ENCODE data around the gene AS3MT.

The AS3MT gene

DNA sequence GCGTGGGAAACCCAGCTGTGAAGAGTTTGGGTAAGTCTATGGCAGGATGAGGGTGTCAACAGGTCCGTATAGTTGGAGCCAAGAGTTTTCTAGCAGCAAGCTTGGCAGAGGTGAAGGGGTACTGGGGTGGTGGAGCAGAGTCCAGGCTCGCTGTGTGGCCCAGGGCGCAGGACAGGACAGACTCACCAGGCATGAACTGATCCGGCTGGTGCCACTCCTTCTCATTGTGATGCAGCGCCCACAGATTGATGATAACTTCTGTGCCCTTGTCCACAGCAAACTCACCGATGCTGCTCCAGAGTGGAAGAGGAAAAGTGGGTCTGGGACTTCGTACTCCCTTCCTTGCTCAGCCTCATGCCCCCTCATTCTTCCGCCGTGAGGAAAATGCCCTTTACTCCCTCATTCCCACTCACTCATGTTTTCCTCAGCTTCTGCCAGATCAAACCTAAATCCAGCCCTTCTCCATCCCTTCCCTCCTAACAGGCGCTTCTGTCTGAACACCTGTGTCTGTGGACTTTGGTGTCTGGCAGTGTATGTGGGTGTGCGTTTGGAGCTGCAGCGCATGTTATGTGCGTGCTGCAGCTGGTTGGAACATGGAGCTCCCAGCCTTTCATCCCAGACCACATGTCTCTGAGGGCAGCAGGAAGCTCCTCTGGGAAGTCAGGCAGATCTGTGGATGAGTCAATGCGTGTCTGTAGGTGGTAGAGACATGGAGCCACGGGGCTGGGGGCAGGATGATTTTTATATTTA is 37.8 kb upstream of the AS3MT start:
- no peaks in the 10 kb centered on the region for H3K79me2 ChIP-seq (ENCODE audit: insufficient read depth, low read length)
- H3K4me1 ChIP-seq (ENCODE audit: insufficient read depth, low read length, severe bottlenecking): no peaks in the 10 kb centered on the region
- no peak overlapping the region for H3K4me2 ChIP-seq (ENCODE audit: low read length)
- H3K27ac ChIP-seq (ENCODE audit: low read depth, low read length, poor library complexity, severe bottlenecking): no peak overlapping the region
- H3K9ac ChIP-seq (ENCODE audit: low read length): no peak overlapping the region
- H4K20me1 ChIP-seq (ENCODE audit: insufficient read depth, low read length): no peaks in the 10 kb centered on the region
- TF ChIP-seq EZH2 (IDR thresholded peaks at IDR 0.05; ENCODE audit: borderline replicate concordance, low read length): no peak
- no peaks in the 10 kb centered on the region for H3K9me2 ChIP-seq (ENCODE audit: low read depth, low read length)
- H3K36me3 ChIP-seq (ENCODE audit: insufficient read depth, low read length): no peaks in the 10 kb centered on the region
- no peaks in the 10 kb centered on the region for H3F3A ChIP-seq (ENCODE audit: insufficient read depth, low read length)
- H3K4me3 ChIP-seq (ENCODE audit: low read depth, low read length, poor library complexity, severe bottlenecking): no peak overlapping the region
- no peaks in the 10 kb centered on the region for H3K27me3 ChIP-seq (ENCODE audit: insufficient read depth, low read length)
- no peak overlapping the region for H2AFZ ChIP-seq (ENCODE audit: low read length)
- H3K9me3 ChIP-seq (ENCODE audit: low read length): no peaks in the 10 kb centered on the region

- no peak for TF ChIP-seq EZH2 (IDR thresholded peaks at IDR 0.05; ENCODE audit: borderline replicate concordance, low read length)
- no peak for TF ChIP-seq CTCF (IDR thresholded peaks at IDR 0.05; ENCODE audit: low read length)
- Histone ChIP-seq H3K79me2 (ENCODE audit: insufficient read depth, low read length) (no peaks in the 10 kb centered on the region), H4K20me1 (ENCODE audit: insufficient read depth, low read length) (no peaks in the 10 kb centered on the region), H3K9ac (ENCODE audit: low read length) (no peak overlapping the region), H2AFZ (ENCODE audit: low read length) (no peak overlapping the region), H3K9me3 (ENCODE audit: low read length) (no peaks in the 10 kb centered on the region), H3K4me3 (ENCODE audit: low read depth, low read length, poor library complexity, severe bottlenecking) (no peak overlapping the region), H3K4me2 (ENCODE audit: low read length) (no peak overlapping the region), H3K9me2 (ENCODE audit: low read depth, low read length) (no peaks in the 10 kb centered on the region), H3F3A (ENCODE audit: insufficient read depth, low read length) (no peaks in the 10 kb centered on the region), H3K4me1 (ENCODE audit: insufficient read depth, low read length, severe bottlenecking) (no peaks in the 10 kb centered on the region), H3K27ac (ENCODE audit: low read depth, low read length, poor library complexity, severe bottlenecking) (no peak overlapping the region), H3K36me3 (ENCODE audit: insufficient read depth, low read length) (no peaks in the 10 kb centered on the region), H3K27me3 (ENCODE audit: insufficient read depth, low read length) (no peaks in the 10 kb centered on the region)
Observed at GRCh38 chr10:102832248-102832647, 37.0 kb upstream of the AS3MT start.

DNA sequence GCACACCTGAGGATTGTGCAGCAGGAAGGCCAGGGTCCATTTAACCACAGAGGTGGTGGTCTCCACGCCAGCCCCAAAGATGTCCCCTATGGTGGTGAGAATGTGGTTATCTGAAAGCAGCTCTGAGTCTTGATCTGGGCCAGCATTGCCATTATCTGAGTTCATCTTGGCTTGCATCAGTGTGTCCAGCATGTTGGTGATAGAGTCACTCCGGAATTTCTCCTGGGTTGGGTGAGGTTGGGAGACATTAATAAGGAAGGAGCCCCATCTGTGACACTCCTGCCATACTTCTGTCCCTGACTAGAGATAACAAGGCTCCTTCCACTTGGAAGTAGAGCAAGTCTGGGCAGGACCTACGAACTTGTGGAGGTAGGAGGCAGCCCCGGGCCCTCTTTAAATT is 36.3 kb upstream of the AS3MT start:
- Histone ChIP-seq H3K27me3 (ENCODE audit: insufficient read depth, low read length) (no peaks in the 10 kb centered on the region), H2AFZ (ENCODE audit: low read length) (no peak overlapping the region), H3F3A (ENCODE audit: insufficient read depth, low read length) (no peaks in the 10 kb centered on the region), H3K4me2 (ENCODE audit: low read length) (no peak overlapping the region), H3K4me3 (ENCODE audit: low read depth, low read length, poor library complexity, severe bottlenecking) (no peak overlapping the region), H3K4me1 (ENCODE audit: insufficient read depth, low read length, severe bottlenecking) (no peaks in the 10 kb centered on the region), H3K36me3 (ENCODE audit: insufficient read depth, low read length) (no peaks in the 10 kb centered on the region), H3K9me3 (ENCODE audit: low read length) (no peaks in the 10 kb centered on the region), H4K20me1 (ENCODE audit: insufficient read depth, low read length) (no peaks in the 10 kb centered on the region), H3K79me2 (ENCODE audit: insufficient read depth, low read length) (no peaks in the 10 kb centered on the region), H3K9me2 (ENCODE audit: low read depth, low read length) (no peaks in the 10 kb centered on the region), H3K27ac (ENCODE audit: low read depth, low read length, poor library complexity, severe bottlenecking) (no peak overlapping the region), H3K9ac (ENCODE audit: low read length) (no peak overlapping the region)
- TF ChIP-seq CTCF (IDR thresholded peaks at IDR 0.05; ENCODE audit: low read length): no peak
- TF ChIP-seq EZH2 (IDR thresholded peaks at IDR 0.05; ENCODE audit: borderline replicate concordance, low read length): no peak

DNA sequence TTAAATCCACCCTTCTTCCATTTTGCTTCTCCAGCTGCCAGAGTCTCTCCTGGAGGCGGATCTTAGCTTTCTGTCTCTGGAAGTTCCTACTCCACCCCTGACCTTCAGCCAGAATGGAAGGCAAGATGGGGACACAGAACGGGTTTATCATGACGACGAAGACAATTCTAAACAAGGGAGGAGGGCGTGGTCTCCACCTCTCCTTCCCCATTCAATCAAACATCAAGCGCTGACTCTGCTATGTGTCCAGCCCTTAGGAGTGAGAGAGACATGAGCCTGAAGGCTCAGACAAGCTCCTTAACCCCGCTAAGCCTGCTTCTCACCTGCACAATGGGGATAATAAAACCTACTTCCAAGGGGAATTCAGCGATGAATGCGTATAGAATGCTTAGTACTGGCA is 35.1 kb upstream of the AS3MT start:
- H3K4me3 ChIP-seq (ENCODE audit: low read depth, low read length, poor library complexity, severe bottlenecking): no peak overlapping the region
- H3K4me2 ChIP-seq (ENCODE audit: low read length): no peak overlapping the region
- H3K9me2 ChIP-seq (ENCODE audit: low read depth, low read length): no peaks in the 10 kb centered on the region
- no peaks in the 10 kb centered on the region for H3K4me1 ChIP-seq (ENCODE audit: insufficient read depth, low read length, severe bottlenecking)
- no peaks in the 10 kb centered on the region for H3K27me3 ChIP-seq (ENCODE audit: insufficient read depth, low read length)
- H3K27ac ChIP-seq (ENCODE audit: low read depth, low read length, poor library complexity, severe bottlenecking): no peak overlapping the region
- H3K36me3 ChIP-seq (ENCODE audit: insufficient read depth, low read length): no peaks in the 10 kb centered on the region
- H3F3A ChIP-seq (ENCODE audit: insufficient read depth, low read length): no peaks in the 10 kb centered on the region
- TF ChIP-seq EZH2 (IDR thresholded peaks at IDR 0.05; ENCODE audit: borderline replicate concordance, low read length): no peak
- no peak for TF ChIP-seq CTCF (IDR thresholded peaks at IDR 0.05; ENCODE audit: low read length)
- no peak overlapping the region for H2AFZ ChIP-seq (ENCODE audit: low read length)
- no peaks in the 10 kb centered on the region for H3K9me3 ChIP-seq (ENCODE audit: low read length)
- H3K79me2 ChIP-seq (ENCODE audit: insufficient read depth, low read length): no peaks in the 10 kb centered on the region
- H3K9ac ChIP-seq (ENCODE audit: low read length): no peak overlapping the region
- no peaks in the 10 kb centered on the region for H4K20me1 ChIP-seq (ENCODE audit: insufficient read depth, low read length)

Data from OCI-LY1 (cell line).